Upper lobe of left lung (tissue), 4 donors: ENCODE measurements around the gene OLFM4.

Experiments
- EP300 ChIP-seq, 4 donors: sonication (generic); formaldehyde crosslinking; IDR thresholded peaks; one replicate each; pipeline ENCODE4 v1.5.1; 2017; ENCODE audit warnings: antibody characterized with exemption in 4 of 4, control low read depth in 2 of 4
- POLR2A ChIP-seq, 4 donors: fragments of 450-650 bp; IDR thresholded peaks; one replicate each; pipeline ENCODE4 v1.5.1; 2016 to 2017; ENCODE audit warnings: antibody characterized with exemption in 4 of 4, mild to moderate bottlenecking in 2 of 4
- TF ChIP-seq, protein P1 (sequence below), 6 experiments: fragments of 450-650 bp in 4 of 6; fragments of 200-600 bp in 2 of 6; sonication (generic) in 2 of 6; IDR thresholded peaks; one replicate each; pipeline ENCODE4 v1.5.1; 2016 to 2019; ENCODE audit warnings: antibody characterized with exemption in 6 of 6

DNA sequence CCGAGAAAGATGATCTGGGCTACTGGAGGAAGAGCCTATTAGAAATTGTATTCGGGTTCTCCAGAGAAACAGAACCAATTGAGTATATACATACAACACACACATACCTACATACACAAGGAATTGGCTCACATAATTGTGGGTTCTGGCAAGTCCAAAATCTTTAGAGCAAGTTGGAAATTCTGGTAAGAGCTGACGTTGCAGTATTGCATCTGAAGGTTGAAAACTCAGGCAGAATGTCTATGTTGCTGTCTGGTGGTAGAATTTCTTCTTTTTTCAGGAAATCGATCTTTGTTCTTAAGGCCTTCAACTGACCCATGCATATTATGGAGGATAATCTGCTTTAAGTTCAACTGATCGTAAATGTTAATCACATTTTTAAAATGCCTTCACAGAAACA lies 15.5 kb upstream of the OLFM4 start:
- TF ChIP-seq, protein P1, sequence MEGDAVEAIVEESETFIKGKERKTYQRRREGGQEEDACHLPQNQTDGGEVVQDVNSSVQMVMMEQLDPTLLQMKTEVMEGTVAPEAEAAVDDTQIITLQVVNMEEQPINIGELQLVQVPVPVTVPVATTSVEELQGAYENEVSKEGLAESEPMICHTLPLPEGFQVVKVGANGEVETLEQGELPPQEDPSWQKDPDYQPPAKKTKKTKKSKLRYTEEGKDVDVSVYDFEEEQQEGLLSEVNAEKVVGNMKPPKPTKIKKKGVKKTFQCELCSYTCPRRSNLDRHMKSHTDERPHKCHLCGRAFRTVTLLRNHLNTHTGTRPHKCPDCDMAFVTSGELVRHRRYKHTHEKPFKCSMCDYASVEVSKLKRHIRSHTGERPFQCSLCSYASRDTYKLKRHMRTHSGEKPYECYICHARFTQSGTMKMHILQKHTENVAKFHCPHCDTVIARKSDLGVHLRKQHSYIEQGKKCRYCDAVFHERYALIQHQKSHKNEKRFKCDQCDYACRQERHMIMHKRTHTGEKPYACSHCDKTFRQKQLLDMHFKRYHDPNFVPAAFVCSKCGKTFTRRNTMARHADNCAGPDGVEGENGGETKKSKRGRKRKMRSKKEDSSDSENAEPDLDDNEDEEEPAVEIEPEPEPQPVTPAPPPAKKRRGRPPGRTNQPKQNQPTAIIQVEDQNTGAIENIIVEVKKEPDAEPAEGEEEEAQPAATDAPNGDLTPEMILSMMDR (IDR thresholded peaks at IDR 0.05): no peak
- no peak for TF ChIP-seq EP300 (IDR thresholded peaks at IDR 0.05)
- no peak for TF ChIP-seq POLR2A (IDR thresholded peaks at IDR 0.05)
